ENCODE data around the gene CSTF1.

Gene CSTF1

DNA sequence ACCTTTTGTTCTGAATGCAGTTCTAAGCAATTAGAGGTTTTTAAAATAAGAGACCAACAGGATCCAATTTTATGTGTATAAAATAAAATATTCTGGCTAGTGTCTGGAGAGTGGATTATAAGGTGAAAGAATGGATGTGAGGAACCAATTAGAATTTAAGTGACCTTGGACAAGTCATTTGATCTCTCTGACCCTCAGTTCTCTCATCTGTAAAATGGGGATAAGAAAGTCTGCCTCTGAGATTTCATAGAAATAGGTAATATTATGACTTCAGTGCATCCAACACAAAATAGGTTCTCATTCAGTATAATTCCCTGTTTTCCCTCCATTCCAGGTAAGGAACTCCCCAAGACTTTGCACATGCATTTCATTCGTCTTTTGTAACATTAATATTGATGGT, 38.5 kb downstream of the CSTF1 start:
- no peak for DNase-seq

- no peak for DNase-seq
Measured at GRCh38 chr20:56431471-56431870, 39.0 kb downstream of the CSTF1 start.

DNA sequence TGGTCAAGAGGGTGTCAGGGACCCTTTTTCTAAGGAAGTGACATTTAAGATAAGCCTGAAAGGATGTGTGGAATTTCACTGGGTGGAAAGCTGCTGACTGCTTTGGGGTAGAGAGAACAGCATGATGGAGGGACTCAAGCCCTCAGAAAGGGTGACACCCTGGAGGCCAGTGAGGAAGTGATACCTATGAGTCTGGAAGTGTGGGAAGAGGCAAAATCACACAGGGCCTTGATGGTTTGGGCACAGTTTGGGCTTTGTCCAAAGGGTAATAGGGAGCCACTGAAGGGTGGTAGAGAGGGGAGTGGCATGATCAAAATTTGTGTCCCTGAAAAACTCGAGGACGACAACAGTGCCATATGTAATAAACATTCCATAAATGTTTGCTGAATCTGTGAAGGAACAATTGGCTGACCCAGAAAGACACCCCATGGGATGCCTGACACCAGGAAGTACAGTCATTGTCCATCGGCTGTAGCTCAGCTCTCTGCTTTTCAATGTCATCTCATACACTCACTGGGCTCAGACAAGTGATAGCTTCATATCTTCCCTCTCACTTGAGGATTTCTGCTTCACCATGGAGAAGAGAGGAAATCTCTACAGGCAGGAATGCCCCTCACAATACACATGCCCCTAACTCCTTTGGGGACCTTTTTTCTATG, 40.9 kb downstream of the CSTF1 start:
- DNase-seq = no peak

DNA sequence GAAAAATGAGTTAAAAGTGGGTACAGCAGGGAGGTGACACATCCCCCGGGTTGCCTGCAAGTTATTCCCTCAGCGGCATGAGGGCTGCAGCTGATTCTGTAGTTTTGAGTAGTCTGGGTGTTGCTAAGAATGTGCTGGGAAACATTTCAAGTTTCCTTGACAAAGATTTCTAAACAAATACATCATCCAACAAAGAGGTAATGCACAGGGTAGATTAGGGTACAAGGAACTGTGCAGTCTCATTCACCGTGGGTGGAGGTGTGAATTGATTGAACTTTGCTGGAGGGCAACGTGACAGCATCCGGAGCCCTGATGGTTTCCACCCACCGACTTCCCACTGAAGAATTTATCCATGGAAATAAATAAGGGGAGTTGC, 41.4 kb downstream of the CSTF1 start:
- DNase-seq = no peak

GRCh38 chr20:56437196-56437960, 44.9 kb downstream of the CSTF1 start:
- no peak for DNase-seq

DNA sequence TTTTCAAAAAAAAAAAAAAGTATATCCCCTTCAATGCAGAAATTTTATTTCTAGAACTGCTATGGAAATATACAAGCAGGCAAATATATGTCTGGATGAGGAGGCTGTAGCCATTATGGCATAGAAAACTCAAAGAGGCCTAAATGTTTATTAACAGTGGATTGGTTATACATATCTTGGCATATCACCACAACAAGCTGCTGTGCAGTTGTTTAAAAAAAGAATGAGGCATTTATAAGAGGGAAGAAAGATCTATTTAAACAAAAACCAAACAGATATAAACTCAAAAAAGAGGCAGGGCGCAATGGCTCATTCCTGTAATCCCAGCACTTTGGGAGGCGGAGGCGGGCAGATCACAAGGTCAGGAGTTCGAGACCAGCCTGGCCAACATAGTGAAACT, 45.8 kb downstream of the CSTF1 start:
- DNase-seq = no peak

- no peak for DNase-seq
Measured at GRCh38 chr20:56439771-56440291, 47.4 kb downstream of the CSTF1 start.

DNA sequence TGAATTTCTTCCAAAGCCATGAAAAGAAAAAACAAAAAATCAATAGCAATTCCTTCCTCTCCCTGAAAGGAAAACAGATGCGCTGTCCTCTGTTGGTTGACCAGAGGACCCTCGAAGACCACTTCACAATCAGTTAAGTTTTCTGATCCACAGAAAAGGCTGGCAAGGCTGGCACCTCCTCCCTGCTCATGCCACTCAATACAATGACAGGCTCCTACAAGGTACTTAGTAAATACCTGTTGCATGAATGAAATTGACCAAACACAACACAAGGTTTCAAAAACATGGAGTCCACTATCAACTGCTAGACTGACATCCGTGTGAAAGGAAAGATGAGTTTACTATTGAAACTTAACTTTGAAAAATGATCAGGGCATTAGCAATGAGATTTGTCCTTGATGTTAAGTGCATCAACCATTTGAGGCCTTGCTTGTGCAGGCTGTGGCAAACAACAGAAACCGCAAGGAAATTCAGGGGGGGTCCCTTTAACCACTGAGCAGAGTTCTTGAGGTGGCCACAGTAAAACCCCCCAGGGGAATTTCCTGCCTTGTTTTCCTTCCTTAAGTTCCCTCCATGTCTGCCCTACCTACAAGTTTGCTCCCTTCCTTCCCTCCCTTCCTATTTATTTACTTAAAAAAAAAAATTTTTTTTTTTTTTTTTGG, 48.0 kb downstream of the CSTF1 start:
- peak; percentile 63 for DNase-seq

- no peak for DNase-seq
Measured at GRCh38 chr20:56442389-56443365, 50.2 kb downstream of the CSTF1 start.

GRCh38 chr20:56443654-56444540, 51.5 kb downstream of the CSTF1 start:
- DNase-seq = no peak

GRCh38 chr20:56445130-56445529, 52.7 kb downstream of the CSTF1 start:
- DNase-seq = no peak

DNA sequence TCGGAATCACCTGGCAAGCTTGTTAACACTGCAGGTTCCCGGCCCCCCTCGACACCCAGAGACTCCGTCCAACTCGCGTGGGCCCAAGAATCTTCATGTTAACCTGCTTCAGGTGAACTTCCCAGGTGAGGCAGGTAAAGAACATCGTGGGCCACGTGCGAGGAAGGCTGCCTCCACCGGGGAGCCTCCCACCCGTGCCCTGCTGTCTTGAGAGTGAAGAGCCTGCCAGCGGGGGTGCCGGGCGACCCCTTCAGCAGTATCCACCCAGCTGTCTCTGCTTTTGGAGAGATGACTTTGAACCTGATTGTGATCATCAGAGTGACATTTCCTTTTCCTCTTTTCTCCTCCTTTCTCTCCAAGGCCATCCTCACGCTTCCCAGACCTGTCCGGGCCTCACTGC, 53.1 kb downstream of the CSTF1 start:
- no peak for DNase-seq

GRCh38 chr20:56447227-56447626, 54.8 kb downstream of the CSTF1 start:
- no peak for DNase-seq

DNA sequence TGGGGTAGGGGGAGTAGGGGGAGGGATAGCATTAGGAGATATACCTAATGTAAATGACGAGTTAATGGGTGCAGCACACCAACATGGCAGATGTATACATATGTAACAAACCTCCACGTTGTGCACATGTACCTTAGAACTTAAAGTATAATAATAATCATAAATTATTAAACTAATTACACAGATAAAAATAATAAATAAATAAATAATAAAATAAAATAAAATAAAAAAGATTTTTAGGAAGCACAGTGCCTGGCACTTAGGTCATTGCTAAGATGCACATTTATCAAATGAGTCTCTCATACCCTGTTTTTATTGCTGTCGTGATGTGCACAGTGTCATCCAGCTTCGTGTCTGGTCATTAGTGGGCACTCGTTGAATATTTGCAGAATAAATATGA, 57.0 kb downstream of the CSTF1 start:
- no peak for DNase-seq

GRCh38 chr20:56451056-56451765, 58.8 kb downstream of the CSTF1 start:
- no peak for DNase-seq

- no peak for DNase-seq
Measured at GRCh38 chr20:56453352-56453751, 60.9 kb downstream of the CSTF1 start.

- peak; percentile 29 for DNase-seq
Measured at GRCh38 chr20:56454754-56455153, 62.3 kb downstream of the CSTF1 start.
